ENCODE results near the gene CACNB2. TPM values are rescaled to one million over a fixed set of nuclear protein-coding genes. Genes with fewer than 3 reads are reported as not detected.

The CACNB2 gene
- polyA plus RNA-seq, 2 donors: 3.8 to 5.1 TPM

- Histone ChIP-seq H3K36me3 (ENCODE audit: control insufficient read depth in 2 of 2, insufficient read depth in 2 of 2, low read length in 1 of 2) (no peaks in the 10 kb centered on the region), H3K4me3 (ENCODE audit: low read depth in 1 of 2, low read length in 2 of 2) (no peak overlapping the region), H3K9me3 (ENCODE audit: control insufficient read depth in 2 of 2, insufficient read depth in 1 of 2, low read depth in 1 of 2, low read length in 1 of 2) (no peaks in the 10 kb centered on the region), H3K4me1 (ENCODE audit: control insufficient read depth in 2 of 2, insufficient read depth in 2 of 2, low read length in 1 of 2) (no peaks in the 10 kb centered on the region), H3K27ac (ENCODE audit: low read depth in 2 of 2, low read length in 1 of 2) (no peak overlapping the region), H3K27me3 (ENCODE audit: control insufficient read depth in 1 of 2, insufficient read depth in 2 of 2, low read length in 2 of 2) (no peaks in the 10 kb centered on the region)
- 59 to 65% methylated on average over 11 of the region's 11 CpGs for WGBS, 2 donors
These were observed 365.4 kb downstream of the CACNB2 start for GRCh38 chr10:18505456-18506118.

DNA sequence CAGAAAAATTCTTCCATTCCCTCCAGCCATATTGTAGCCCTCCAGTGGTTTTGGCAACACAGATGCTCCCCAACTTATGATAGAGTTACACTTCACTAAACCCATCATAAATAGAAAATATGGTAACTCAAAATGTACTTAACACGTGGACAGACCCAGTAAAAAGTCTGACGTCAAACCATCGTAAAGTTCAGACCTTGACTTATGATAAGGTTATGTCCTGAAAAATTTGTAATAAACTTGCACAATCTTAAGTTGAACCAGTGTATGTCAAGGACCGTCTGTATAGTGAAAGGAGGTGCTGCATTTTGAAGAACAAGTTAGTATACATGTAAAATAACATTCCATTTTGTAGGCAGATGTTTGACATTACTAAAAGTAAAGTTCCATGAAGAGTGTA lies 368.4 kb downstream of the CACNB2 start:
- H3K9me3 ChIP-seq (ENCODE audit: control insufficient read depth in 2 of 2, insufficient read depth in 1 of 2, low read depth in 1 of 2, low read length in 1 of 2): no peaks in the 10 kb centered on the region
- H3K4me1 ChIP-seq (ENCODE audit: control insufficient read depth in 2 of 2, insufficient read depth in 2 of 2, low read length in 1 of 2): no peaks in the 10 kb centered on the region
- H3K36me3 ChIP-seq (ENCODE audit: control insufficient read depth in 2 of 2, insufficient read depth in 2 of 2, low read length in 1 of 2): no peaks in the 10 kb centered on the region
- no peaks in the 10 kb centered on the region for H3K27me3 ChIP-seq (ENCODE audit: control insufficient read depth in 1 of 2, insufficient read depth in 2 of 2, low read length in 2 of 2)
- H3K4me3 ChIP-seq (ENCODE audit: low read depth in 1 of 2, low read length in 2 of 2): no peak overlapping the region
- 82 to 89% methylated on average over 4 of the region's 4 CpGs for WGBS, 2 donors
- no peak overlapping the region for H3K27ac ChIP-seq (ENCODE audit: low read depth in 2 of 2, low read length in 1 of 2)

GRCh38 chr10:18514537-18514936 lies 374.3 kb downstream of the CACNB2 start:
- Histone ChIP-seq H3K36me3 (ENCODE audit: control insufficient read depth in 2 of 2, insufficient read depth in 2 of 2, low read length in 1 of 2) (no peaks in the 10 kb centered on the region), H3K9me3 (ENCODE audit: control insufficient read depth in 2 of 2, insufficient read depth in 1 of 2, low read depth in 1 of 2, low read length in 1 of 2) (no peaks in the 10 kb centered on the region), H3K27me3 (ENCODE audit: control insufficient read depth in 1 of 2, insufficient read depth in 2 of 2, low read length in 2 of 2) (no peaks in the 10 kb centered on the region), H3K27ac (ENCODE audit: low read depth in 2 of 2, low read length in 1 of 2) (no peak overlapping the region), H3K4me1 (ENCODE audit: control insufficient read depth in 2 of 2, insufficient read depth in 2 of 2, low read length in 1 of 2) (no peaks in the 10 kb centered on the region), H3K4me3 (ENCODE audit: low read depth in 1 of 2, low read length in 2 of 2) (no peak overlapping the region)

GRCh38 chr10:18516851-18517250 lies 376.6 kb downstream of the CACNB2 start:
- no peaks in the 10 kb centered on the region for H3K36me3 ChIP-seq (ENCODE audit: control insufficient read depth in 2 of 2, insufficient read depth in 2 of 2, low read length in 1 of 2)
- no peaks in the 10 kb centered on the region for H3K27me3 ChIP-seq (ENCODE audit: control insufficient read depth in 1 of 2, insufficient read depth in 2 of 2, low read length in 2 of 2)
- H3K27ac ChIP-seq (ENCODE audit: low read depth in 2 of 2, low read length in 1 of 2): no peak overlapping the region
- H3K9me3 ChIP-seq (ENCODE audit: control insufficient read depth in 2 of 2, insufficient read depth in 1 of 2, low read depth in 1 of 2, low read length in 1 of 2): no peaks in the 10 kb centered on the region
- 52 to 85% methylated on average over 3 of the region's 3 CpGs for WGBS, 2 donors
- no peak overlapping the region for H3K4me3 ChIP-seq (ENCODE audit: low read depth in 1 of 2, low read length in 2 of 2)
- no peaks in the 10 kb centered on the region for H3K4me1 ChIP-seq (ENCODE audit: control insufficient read depth in 2 of 2, insufficient read depth in 2 of 2, low read length in 1 of 2)

DNA sequence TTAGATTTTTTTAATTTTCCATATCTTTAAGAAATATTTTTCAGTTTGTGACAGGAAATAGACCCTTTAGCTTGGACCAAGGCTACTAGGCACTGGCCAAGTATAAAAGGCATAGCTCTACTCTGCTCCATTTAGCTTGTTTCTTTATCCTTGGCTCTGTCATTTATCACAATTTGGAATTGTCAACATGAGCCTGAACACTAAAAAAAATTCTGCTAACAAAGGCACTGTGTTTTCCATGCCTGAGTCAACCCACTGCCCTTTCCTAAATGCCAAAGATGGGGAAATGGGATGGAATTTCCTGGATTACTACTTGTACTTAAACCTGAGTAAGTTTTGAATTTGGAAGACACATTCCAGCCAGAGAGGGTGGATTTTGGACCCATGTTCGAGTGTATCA lies 382.8 kb downstream of the CACNB2 start:
- Histone ChIP-seq H3K4me1 (ENCODE audit: control insufficient read depth in 2 of 2, insufficient read depth in 2 of 2, low read length in 1 of 2) (no peaks in the 10 kb centered on the region), H3K36me3 (ENCODE audit: control insufficient read depth in 2 of 2, insufficient read depth in 2 of 2, low read length in 1 of 2) (no peaks in the 10 kb centered on the region), H3K9me3 (ENCODE audit: control insufficient read depth in 2 of 2, insufficient read depth in 1 of 2, low read depth in 1 of 2, low read length in 1 of 2) (no peaks in the 10 kb centered on the region), H3K27ac (ENCODE audit: low read depth in 2 of 2, low read length in 1 of 2) (no peak overlapping the region), H3K4me3 (ENCODE audit: low read depth in 1 of 2, low read length in 2 of 2) (no peak overlapping the region), H3K27me3 (ENCODE audit: control insufficient read depth in 1 of 2, insufficient read depth in 2 of 2, low read length in 2 of 2) (no peaks in the 10 kb centered on the region)
- 53 to 67% methylated on average over 1 of the region's 1 CpG for WGBS, 2 donors

DNA sequence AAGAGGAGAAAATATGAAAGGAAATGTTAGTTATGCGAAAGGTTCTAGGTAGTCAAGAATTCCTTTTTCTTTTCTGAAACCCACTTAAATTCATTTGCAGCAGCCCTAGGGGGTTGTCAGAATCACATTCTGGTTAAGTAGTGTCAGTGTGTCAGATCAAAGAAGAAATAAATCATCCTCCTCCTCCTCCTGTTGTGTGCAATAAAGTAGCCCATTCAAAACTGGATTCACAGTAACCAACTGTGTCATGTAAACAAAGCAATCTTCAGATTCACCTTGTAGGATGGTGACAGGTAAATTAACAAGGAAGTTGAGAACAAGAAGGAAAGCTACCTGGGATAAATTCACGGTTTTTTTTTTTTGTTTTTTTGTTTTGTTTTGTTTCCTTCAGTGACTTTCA lies 383.6 kb downstream of the CACNB2 start:
- WGBS, 2 donors: 69 to 81% methylated on average over 2 of the region's 2 CpGs
- Histone ChIP-seq H3K4me3 (ENCODE audit: low read depth in 1 of 2, low read length in 2 of 2) (no peak overlapping the region), H3K9me3 (ENCODE audit: control insufficient read depth in 2 of 2, insufficient read depth in 1 of 2, low read depth in 1 of 2, low read length in 1 of 2) (no peaks in the 10 kb centered on the region), H3K36me3 (ENCODE audit: control insufficient read depth in 2 of 2, insufficient read depth in 2 of 2, low read length in 1 of 2) (no peaks in the 10 kb centered on the region), H3K27ac (ENCODE audit: low read depth in 2 of 2, low read length in 1 of 2) (no peak overlapping the region), H3K27me3 (ENCODE audit: control insufficient read depth in 1 of 2, insufficient read depth in 2 of 2, low read length in 2 of 2) (no peaks in the 10 kb centered on the region), H3K4me1 (ENCODE audit: control insufficient read depth in 2 of 2, insufficient read depth in 2 of 2, low read length in 1 of 2) (no peaks in the 10 kb centered on the region)

DNA sequence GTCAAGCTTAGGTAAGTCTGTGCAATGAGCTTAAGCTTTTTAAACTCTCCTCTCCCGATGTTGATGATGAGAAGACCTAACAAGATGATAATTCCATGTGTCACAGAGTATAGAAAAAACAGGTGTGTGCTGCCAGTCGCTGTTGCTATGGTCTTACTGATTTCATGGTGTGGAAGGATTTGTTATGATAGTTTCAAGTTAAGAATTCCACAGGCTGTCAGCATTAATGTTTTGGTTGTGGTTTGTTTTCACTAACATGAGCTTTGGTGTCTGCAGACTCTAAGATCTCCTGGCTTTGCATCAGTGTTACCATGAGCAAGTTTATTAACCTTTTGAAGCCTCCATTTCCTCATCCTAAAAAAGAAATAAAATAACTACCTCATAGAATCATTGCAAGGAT lies 387.5 kb downstream of the CACNB2 start:
- Histone ChIP-seq H3K9me3 (ENCODE audit: control insufficient read depth in 2 of 2, insufficient read depth in 1 of 2, low read depth in 1 of 2, low read length in 1 of 2) (no peaks in the 10 kb centered on the region), H3K27ac (ENCODE audit: low read depth in 2 of 2, low read length in 1 of 2) (no peak overlapping the region), H3K4me1 (ENCODE audit: control insufficient read depth in 2 of 2, insufficient read depth in 2 of 2, low read length in 1 of 2) (no peaks in the 10 kb centered on the region), H3K4me3 (ENCODE audit: low read depth in 1 of 2, low read length in 2 of 2) (no peak overlapping the region), H3K36me3 (ENCODE audit: control insufficient read depth in 2 of 2, insufficient read depth in 2 of 2, low read length in 1 of 2) (no peaks in the 10 kb centered on the region), H3K27me3 (ENCODE audit: control insufficient read depth in 1 of 2, insufficient read depth in 2 of 2, low read length in 2 of 2) (no peaks in the 10 kb centered on the region)
- WGBS, 2 donors: 57 to 74% methylated on average over 2 of the region's 2 CpGs

DNA sequence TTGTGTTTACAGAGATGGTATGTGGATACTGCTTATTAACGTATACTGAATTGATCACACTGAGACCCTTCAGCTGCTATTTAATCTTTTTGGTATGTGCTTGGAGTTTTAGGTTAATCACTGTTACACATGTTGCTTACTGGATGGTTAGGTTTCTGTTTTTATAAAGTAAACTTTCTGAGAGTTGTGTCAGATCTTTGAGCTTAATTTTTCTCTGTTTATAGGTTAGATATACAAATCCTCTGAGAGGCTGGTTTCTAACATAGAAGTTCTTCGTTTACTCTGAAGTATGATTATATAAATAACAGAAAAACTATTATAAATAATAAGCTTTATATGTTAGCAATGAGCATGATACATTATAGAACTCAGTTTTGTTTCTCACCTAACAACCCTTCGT lies 388.1 kb downstream of the CACNB2 start:
- Histone ChIP-seq H3K36me3 (ENCODE audit: control insufficient read depth in 2 of 2, insufficient read depth in 2 of 2, low read length in 1 of 2) (no peaks in the 10 kb centered on the region), H3K4me1 (ENCODE audit: control insufficient read depth in 2 of 2, insufficient read depth in 2 of 2, low read length in 1 of 2) (no peaks in the 10 kb centered on the region), H3K27ac (ENCODE audit: low read depth in 2 of 2, low read length in 1 of 2) (no peak overlapping the region), H3K27me3 (ENCODE audit: control insufficient read depth in 1 of 2, insufficient read depth in 2 of 2, low read length in 2 of 2) (no peaks in the 10 kb centered on the region), H3K4me3 (ENCODE audit: low read depth in 1 of 2, low read length in 2 of 2) (no peak overlapping the region), H3K9me3 (ENCODE audit: control insufficient read depth in 2 of 2, insufficient read depth in 1 of 2, low read depth in 1 of 2, low read length in 1 of 2) (no peaks in the 10 kb centered on the region)
- WGBS, 2 donors: 71 to 77% methylated on average over 3 of the region's 3 CpGs

DNA sequence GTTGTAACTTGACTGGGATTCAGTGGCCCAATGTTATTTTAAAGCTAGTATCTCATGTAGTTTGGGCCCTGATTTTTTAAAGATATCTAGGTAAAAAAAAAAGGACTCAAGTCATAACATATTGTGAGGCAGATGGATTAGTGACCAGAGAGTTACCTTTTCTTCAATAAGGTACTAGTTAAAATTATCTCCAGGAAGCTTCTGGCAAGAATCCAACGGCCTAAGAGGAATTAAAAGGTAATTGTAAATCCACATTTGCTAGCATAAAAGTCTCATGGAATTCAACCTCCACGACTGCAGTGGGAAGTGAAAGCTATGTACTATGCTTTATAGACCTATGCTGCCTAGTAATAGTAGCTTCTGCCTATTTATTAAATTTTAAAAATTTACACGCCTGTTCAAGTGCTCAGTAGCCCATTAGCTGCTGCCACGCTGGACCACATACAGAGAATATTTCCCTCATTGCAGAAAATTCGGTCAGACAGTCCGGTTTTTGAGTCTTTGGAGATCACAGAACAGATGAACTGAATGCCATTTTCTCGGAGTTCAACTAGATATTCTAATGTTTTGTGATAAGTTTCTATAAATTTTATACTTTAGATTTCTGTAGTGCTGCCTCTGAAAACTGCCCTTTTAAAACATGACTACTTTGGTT lies 392.8 kb downstream of the CACNB2 start:
- WGBS, 2 donors: 79 to 81% methylated on average over 7 of the region's 7 CpGs
- no peaks in the 10 kb centered on the region for H3K4me1 ChIP-seq (ENCODE audit: control insufficient read depth in 2 of 2, insufficient read depth in 2 of 2, low read length in 1 of 2)
- H3K36me3 ChIP-seq (ENCODE audit: control insufficient read depth in 2 of 2, insufficient read depth in 2 of 2, low read length in 1 of 2): no peaks in the 10 kb centered on the region
- H3K27ac ChIP-seq (ENCODE audit: low read depth in 2 of 2, low read length in 1 of 2): no peak overlapping the region
- H3K4me3 ChIP-seq (ENCODE audit: low read depth in 1 of 2, low read length in 2 of 2): no peak overlapping the region
- no peaks in the 10 kb centered on the region for H3K27me3 ChIP-seq (ENCODE audit: control insufficient read depth in 1 of 2, insufficient read depth in 2 of 2, low read length in 2 of 2)
- no peaks in the 10 kb centered on the region for H3K9me3 ChIP-seq (ENCODE audit: control insufficient read depth in 2 of 2, insufficient read depth in 1 of 2, low read depth in 1 of 2, low read length in 1 of 2)

DNA sequence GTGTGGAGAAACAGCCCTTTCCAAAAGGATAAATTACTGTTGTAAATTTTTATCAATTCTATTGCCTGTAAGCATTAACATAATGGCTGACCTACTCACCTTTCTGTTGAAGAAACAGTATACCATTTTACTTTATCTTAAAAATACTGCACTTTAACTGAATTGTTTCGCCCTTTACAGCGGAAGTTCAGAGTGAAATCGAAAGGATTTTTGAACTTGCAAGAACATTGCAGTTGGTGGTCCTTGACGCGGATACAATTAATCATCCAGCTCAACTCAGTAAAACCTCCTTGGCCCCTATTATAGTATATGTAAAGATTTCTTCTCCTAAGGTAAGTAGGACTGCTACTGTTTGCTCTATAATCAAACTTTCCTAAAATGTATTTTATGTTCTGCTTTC lies 393.7 kb downstream of the CACNB2 start:
- H3K36me3 ChIP-seq (ENCODE audit: control insufficient read depth in 2 of 2, insufficient read depth in 2 of 2, low read length in 1 of 2): no peaks in the 10 kb centered on the region
- H3K27me3 ChIP-seq (ENCODE audit: control insufficient read depth in 1 of 2, insufficient read depth in 2 of 2, low read length in 2 of 2): no peaks in the 10 kb centered on the region
- H3K4me3 ChIP-seq (ENCODE audit: low read depth in 1 of 2, low read length in 2 of 2): no peak overlapping the region
- no peak overlapping the region for H3K27ac ChIP-seq (ENCODE audit: low read depth in 2 of 2, low read length in 1 of 2)
- 87 to 88% methylated on average over 5 of the region's 5 CpGs for WGBS, 2 donors
- no peaks in the 10 kb centered on the region for H3K9me3 ChIP-seq (ENCODE audit: control insufficient read depth in 2 of 2, insufficient read depth in 1 of 2, low read depth in 1 of 2, low read length in 1 of 2)
- H3K4me1 ChIP-seq (ENCODE audit: control insufficient read depth in 2 of 2, insufficient read depth in 2 of 2, low read length in 1 of 2): no peaks in the 10 kb centered on the region

Measured in esophagus (tissue), 2 donors.